Measurements from ENCODE around the gene TFIP11. TPM values are rescaled to one million over a fixed set of nuclear protein-coding genes. Genes with fewer than 3 reads are reported as not detected.
A peak's percentile ranks its signal among the peaks of the same experiment; 100 is the strongest.

The TFIP11 gene
- total and polyA plus RNA-seq, 9 of the 15 experiments (the other 6 are each of a cell fraction or from before 2014, with no cell fraction given) = 11.5 to 38.1 (median 25.2) TPM

GRCh38 chr22:26486394-26486793 lies 25.9 kb downstream of the TFIP11 start (continued):
- no peak for TF ChIP-seq ZBTB34 (CRISPR knock-in tag; IDR thresholded peaks at IDR 0.05)
- no peak for TF ChIP-seq HIVEP1 (CRISPR knock-in tag; IDR thresholded peaks at IDR 0.05)
- no peak for TF ChIP-seq IRF1 (CRISPR knock-in tag; IDR thresholded peaks at IDR 0.05; ENCODE audit: borderline replicate concordance)
- no peak for TF ChIP-seq BRCA1 (IDR thresholded peaks at IDR 0.05)
- no peak for TF ChIP-seq BRCA1 (CRISPR knock-in tag; IDR thresholded peaks at IDR 0.05)
- TF ChIP-seq TSC22D4 (tag; IDR thresholded peaks at IDR 0.05) = no peak
- TF ChIP-seq TFAM (CRISPR knock-in tag; conservative IDR thresholded peaks at IDR 0.05) = no peak
- TF ChIP-seq ATF7 (IDR thresholded peaks at IDR 0.05) = 0 out of 2 replicates have a peak, but pooled peaks have one; percentile 25
- TF ChIP-seq PHB2 (IDR thresholded peaks at IDR 0.05; ENCODE audit: low read depth) = no peak
- no peak for TF ChIP-seq POLR3G (IDR thresholded peaks at IDR 0.05; ENCODE audit: extremely low read depth, insufficient read length, insufficient replicate concordance)
- peak; percentile 49; the same call in 1 of the 2 replicates for TF ChIP-seq CEBPG (CRISPR knock-in tag; IDR thresholded peaks at IDR 0.05)
- peak; percentile 39 to 67; a peak in 3 of 4 replicates for TF ChIP-seq CEBPG (tag; conservative IDR thresholded peaks at IDR 0.05 in 1 of 2, IDR thresholded peaks at IDR 0.05 in 1 of 2)
- no peak for TF ChIP-seq ZNF407 (IDR thresholded peaks at IDR 0.05; ENCODE audit: low read depth)
- TF ChIP-seq RFX5 (IDR thresholded peaks at IDR 0.05; ENCODE audit: low read depth, low read length) = no peak
- TF ChIP-seq TAF7 (tag; IDR thresholded peaks at IDR 0.05) = no peak
- TF ChIP-seq ZNF77 (CRISPR knock-in tag; IDR thresholded peaks at IDR 0.05) = no peak
- no peak for TF ChIP-seq BMI1 (IDR thresholded peaks at IDR 0.05; ENCODE audit: low read length)
- TF ChIP-seq MTA3 (IDR thresholded peaks at IDR 0.05; ENCODE audit: borderline replicate concordance) = no peak
